Naive B cell (primary cell): ENCODE results near the gene GALNT15. TPM values are rescaled to one million over a fixed set of nuclear protein-coding genes. Genes with fewer than 3 reads are reported as not detected.

Experiments used
- ATAC-seq, 2 donors: fragments of 150-1000 bp; cut with Tn5 transposase; 2 replicates each; pipeline ENCODE4 v1.10.0; 2021; ENCODE audit warnings: low read depth in 2 of 2, mild to moderate bottlenecking in 2 of 2, moderate library complexity in 2 of 2
- DNase-seq: peaks from one replicate; pipeline ENCODE4 v3.0.0; 2022
- H3K27ac Mint-ChIP-seq, 6 donors: one replicate each; pipeline ENCODE4 v1.8.0; 2020 to 2022; ENCODE audit warnings: mild to moderate bottlenecking in 6 of 6, mixed read lengths in 6 of 6, moderate library complexity in 5 of 6, inconsistent platforms in 2 of 6
- H3K27me3 Mint-ChIP-seq, 3 donors: one replicate each; pipeline ENCODE4 v1.8.0; 2021 to 2022; ENCODE audit warnings: mixed read lengths in 3 of 3, mild to moderate bottlenecking in 1 of 3
- H3K36me3 Mint-ChIP-seq, 2 donors: one replicate each; pipeline ENCODE4 v1.8.0; 2020 to 2022; ENCODE audit warnings: mixed read lengths in 2 of 2, inconsistent platforms in 1 of 2, mild to moderate bottlenecking in 1 of 2
- H3K4me1 Mint-ChIP-seq, 3 donors: one replicate each; pipeline ENCODE4 v1.8.0; 2020 to 2022; ENCODE audit warnings: mixed read lengths in 3 of 3, inconsistent platforms in 1 of 3, mild to moderate bottlenecking in 1 of 3, moderate library complexity in 1 of 3
- H3K4me3 Mint-ChIP-seq, 8 donors: one replicate each; pipeline ENCODE4 v1.8.0; 2020 to 2022; ENCODE audit warnings: mild to moderate bottlenecking in 8 of 8, mixed read lengths in 8 of 8, moderate library complexity in 8 of 8, inconsistent platforms in 2 of 8
- H3K9me3 Mint-ChIP-seq, 7 donors: one replicate each; pipeline ENCODE4 v1.8.0; 2020 to 2022; ENCODE audit warnings: mixed read lengths in 7 of 7, mild to moderate bottlenecking in 5 of 7, inconsistent platforms in 2 of 7, moderate library complexity in 1 of 7
- polyA plus RNA-seq, 6 donors: library from polyadenylated mRNA; unstranded; fragments of 300-500 nt; fragmentation: Illumina TruSeq; gene quantifications; one replicate each; pipeline ENCODE4 v1.2.3, GENCODE V29; 2021; ENCODE audit warnings: low read depth in 6 of 6

Gene GALNT15
- polyA plus RNA-seq, 6 donors from 2014 or later, result not detected

GRCh38 chr3:16247282-16248061 is 73.0 kb downstream of the GALNT15 start:
- Mint-ChIP-seq H3K4me1 (peaks cover 0 to 6% (median 0%) of the 10 kb centered on the region in 3 donors), H3K4me3 (no peak overlapping the region)
- ATAC-seq, result peak; percentile 93 to 95

GRCh38 chr3:16248556-16248955 is 74.1 kb downstream of the GALNT15 start:
- no peaks in the 10 kb centered on the region for H3K9me3 Mint-ChIP-seq
- DNase-seq (no peak), ATAC-seq (no peak)
- peaks cover 0 to 9% (median 7%) of the 10 kb centered on the region in 3 donors for H3K27me3 Mint-ChIP-seq
- no peaks in the 10 kb centered on the region for H3K36me3 Mint-ChIP-seq
- H3K4me3 Mint-ChIP-seq, result no peak overlapping the region
- no peak overlapping the region for H3K27ac Mint-ChIP-seq
- peaks cover 0 to 10% (median 4%) of the 10 kb centered on the region in 3 donors for H3K4me1 Mint-ChIP-seq

More at GRCh38 chr3:16247282-16248061, 73.0 kb downstream of the GALNT15 start:
- no peaks in the 10 kb centered on the region for H3K36me3 Mint-ChIP-seq
- peak overlapping the region in 1 of 6 donors; percentile 44 for H3K27ac Mint-ChIP-seq
- peak; percentile 70 for DNase-seq
- no peaks in the 10 kb centered on the region for H3K9me3 Mint-ChIP-seq
- peaks cover 0 to 11% (median 9%) of the 10 kb centered on the region in 3 donors for H3K27me3 Mint-ChIP-seq

- Mint-ChIP-seq H3K36me3 (no peaks in the 10 kb centered on the region), H3K9me3 (no peaks in the 10 kb centered on the region), H3K27me3 (peaks cover 0 to 9% (median 7%) of the 10 kb centered on the region in 3 donors), H3K4me3 (no peak overlapping the region), H3K27ac (no peak overlapping the region), H3K4me1 (peaks cover 0 to 10% (median 4%) of the 10 kb centered on the region in 3 donors)
- DNase-seq, result no peak
- ATAC-seq, result no peak
Observed at GRCh38 chr3:16249336-16249735, 74.9 kb downstream of the GALNT15 start.

- ATAC-seq (no peak), DNase-seq (no peak)
- H3K27ac Mint-ChIP-seq, result no peak overlapping the region
- no peak overlapping the region for H3K4me3 Mint-ChIP-seq
- H3K27me3 Mint-ChIP-seq, result peaks cover 0 to 9% (median 7%) of the 10 kb centered on the region in 3 donors
- H3K9me3 Mint-ChIP-seq, result no peaks in the 10 kb centered on the region
- peaks cover 0 to 10% (median 4%) of the 10 kb centered on the region in 3 donors for H3K4me1 Mint-ChIP-seq
- H3K36me3 Mint-ChIP-seq, result no peaks in the 10 kb centered on the region
Observed at GRCh38 chr3:16249886-16250285, 75.4 kb downstream of the GALNT15 start.

GRCh38 chr3:16251316-16252085 is 77.0 kb downstream of the GALNT15 start:
- H3K4me1 Mint-ChIP-seq, result peaks cover 0 to 10% (median 4%) of the 10 kb centered on the region in 3 donors
- H3K9me3 Mint-ChIP-seq, result no peaks in the 10 kb centered on the region
- H3K36me3 Mint-ChIP-seq, result no peaks in the 10 kb centered on the region
- H3K4me3 Mint-ChIP-seq, result no peak overlapping the region
- peaks cover 0 to 9% (median 7%) of the 10 kb centered on the region in 3 donors for H3K27me3 Mint-ChIP-seq
- ATAC-seq (no peak), DNase-seq (no peak)
- H3K27ac Mint-ChIP-seq, result no peak overlapping the region

GRCh38 chr3:16252243-16252978 is 77.9 kb downstream of the GALNT15 start:
- Mint-ChIP-seq H3K9me3 (no peaks in the 10 kb centered on the region), H3K36me3 (no peaks in the 10 kb centered on the region), H3K27ac (no peak overlapping the region), H3K27me3 (peaks cover 0 to 9% (median 7%) of the 10 kb centered on the region in 3 donors), H3K4me3 (no peak overlapping the region), H3K4me1 (peaks cover 0 to 4% (median 3%) of the 10 kb centered on the region in 3 donors)
- ATAC-seq (no peak), DNase-seq (no peak)

GRCh38 chr3:16252988-16253387 is 78.5 kb downstream of the GALNT15 start:
- H3K4me1 Mint-ChIP-seq, result peaks cover 0 to 4% (median 3%) of the 10 kb centered on the region in 3 donors
- H3K4me3 Mint-ChIP-seq, result peak overlapping the region in 2 of 8 donors; percentile 45 to 49
- no peaks in the 10 kb centered on the region for H3K36me3 Mint-ChIP-seq
- H3K27me3 Mint-ChIP-seq, result peaks cover 0 to 5% (median 4%) of the 10 kb centered on the region in 3 donors
- H3K27ac Mint-ChIP-seq, result peak overlapping the region in 2 of 6 donors; percentile 58 to 87
- DNase-seq, result no peak
- no peak for ATAC-seq
- no peaks in the 10 kb centered on the region for H3K9me3 Mint-ChIP-seq

- H3K4me1 Mint-ChIP-seq, result peaks cover 0 to 4% (median 3%) of the 10 kb centered on the region in 3 donors
- H3K36me3 Mint-ChIP-seq, result peaks cover 0 to 1% of the 10 kb centered on the region in 2 donors
- DNase-seq (no peak), ATAC-seq (no peak)
- no peak overlapping the region for H3K4me3 Mint-ChIP-seq
- no peaks in the 10 kb centered on the region for H3K9me3 Mint-ChIP-seq
- H3K27me3 Mint-ChIP-seq, result no peaks in the 10 kb centered on the region
- H3K27ac Mint-ChIP-seq, result no peak overlapping the region
Observed at GRCh38 chr3:16253601-16254000, 79.1 kb downstream of the GALNT15 start.

GRCh38 chr3:16254916-16255315 is 80.4 kb downstream of the GALNT15 start:
- H3K27me3 Mint-ChIP-seq, result no peaks in the 10 kb centered on the region
- no peak overlapping the region for H3K27ac Mint-ChIP-seq
- DNase-seq (no peak), ATAC-seq (no peak)
- peaks cover 4 to 10% of the 10 kb centered on the region in 2 donors for H3K36me3 Mint-ChIP-seq
- H3K9me3 Mint-ChIP-seq, result no peaks in the 10 kb centered on the region
- H3K4me1 Mint-ChIP-seq, result peaks cover 0 to 4% (median 3%) of the 10 kb centered on the region in 3 donors
- H3K4me3 Mint-ChIP-seq, result no peak overlapping the region

- Mint-ChIP-seq H3K36me3 (peaks cover 7 to 13% of the 10 kb centered on the region in 2 donors), H3K27me3 (no peaks in the 10 kb centered on the region), H3K4me1 (peaks cover 0 to 4% (median 3%) of the 10 kb centered on the region in 3 donors), H3K27ac (no peak overlapping the region), H3K9me3 (no peaks in the 10 kb centered on the region), H3K4me3 (no peak overlapping the region)
- no peak for ATAC-seq
- DNase-seq, result no peak
Observed at GRCh38 chr3:16255326-16255725, 80.8 kb downstream of the GALNT15 start.

- Mint-ChIP-seq H3K36me3 (peaks cover 7 to 13% of the 10 kb centered on the region in 2 donors), H3K4me1 (peaks cover 0 to 4% (median 3%) of the 10 kb centered on the region in 3 donors), H3K9me3 (no peaks in the 10 kb centered on the region), H3K27me3 (no peaks in the 10 kb centered on the region), H3K4me3 (no peak overlapping the region), H3K27ac (no peak overlapping the region)
- ATAC-seq, result no peak
- no peak for DNase-seq
Observed at GRCh38 chr3:16255726-16256125, 81.2 kb downstream of the GALNT15 start.

- Mint-ChIP-seq H3K36me3 (peaks cover 7 to 13% of the 10 kb centered on the region in 2 donors), H3K27me3 (no peaks in the 10 kb centered on the region), H3K4me3 (no peak overlapping the region), H3K9me3 (no peaks in the 10 kb centered on the region), H3K4me1 (peaks cover 0 to 4% (median 3%) of the 10 kb centered on the region in 3 donors), H3K27ac (no peak overlapping the region)
- DNase-seq (no peak), ATAC-seq (no peak)
Observed at GRCh38 chr3:16257309-16257708, 82.8 kb downstream of the GALNT15 start.

- H3K4me3 Mint-ChIP-seq, result no peak overlapping the region
- no peaks in the 10 kb centered on the region for H3K4me1 Mint-ChIP-seq
- DNase-seq (no peak), ATAC-seq (no peak)
- no peaks in the 10 kb centered on the region for H3K27me3 Mint-ChIP-seq
- H3K9me3 Mint-ChIP-seq, result no peaks in the 10 kb centered on the region
- peaks cover 7 to 13% of the 10 kb centered on the region in 2 donors for H3K36me3 Mint-ChIP-seq
- H3K27ac Mint-ChIP-seq, result no peak overlapping the region
Observed at GRCh38 chr3:16258177-16258576, 83.7 kb downstream of the GALNT15 start.
